Measurements from ENCODE around the gene SPRED1.

DNA sequence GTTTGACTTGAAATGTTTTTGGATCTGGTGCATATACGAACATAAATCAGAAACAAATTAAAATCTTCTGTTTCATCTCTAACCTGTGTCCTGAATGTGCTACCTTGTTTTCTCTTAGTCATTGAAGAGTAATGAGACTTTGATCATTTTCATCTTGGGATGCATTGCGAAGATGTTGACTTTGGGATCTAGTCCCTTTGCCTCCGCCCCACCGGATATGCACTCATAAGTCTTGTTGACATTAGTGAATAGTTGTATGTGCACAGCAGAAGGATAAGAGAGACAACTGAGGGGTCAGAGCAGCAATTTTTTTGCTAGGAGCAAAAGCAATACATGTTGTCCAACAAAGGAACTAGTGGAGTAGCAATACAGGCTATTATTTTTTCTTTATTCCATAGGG, 35.9 kb upstream of the SPRED1 start:
- TF ChIP-seq, protein P1, sequence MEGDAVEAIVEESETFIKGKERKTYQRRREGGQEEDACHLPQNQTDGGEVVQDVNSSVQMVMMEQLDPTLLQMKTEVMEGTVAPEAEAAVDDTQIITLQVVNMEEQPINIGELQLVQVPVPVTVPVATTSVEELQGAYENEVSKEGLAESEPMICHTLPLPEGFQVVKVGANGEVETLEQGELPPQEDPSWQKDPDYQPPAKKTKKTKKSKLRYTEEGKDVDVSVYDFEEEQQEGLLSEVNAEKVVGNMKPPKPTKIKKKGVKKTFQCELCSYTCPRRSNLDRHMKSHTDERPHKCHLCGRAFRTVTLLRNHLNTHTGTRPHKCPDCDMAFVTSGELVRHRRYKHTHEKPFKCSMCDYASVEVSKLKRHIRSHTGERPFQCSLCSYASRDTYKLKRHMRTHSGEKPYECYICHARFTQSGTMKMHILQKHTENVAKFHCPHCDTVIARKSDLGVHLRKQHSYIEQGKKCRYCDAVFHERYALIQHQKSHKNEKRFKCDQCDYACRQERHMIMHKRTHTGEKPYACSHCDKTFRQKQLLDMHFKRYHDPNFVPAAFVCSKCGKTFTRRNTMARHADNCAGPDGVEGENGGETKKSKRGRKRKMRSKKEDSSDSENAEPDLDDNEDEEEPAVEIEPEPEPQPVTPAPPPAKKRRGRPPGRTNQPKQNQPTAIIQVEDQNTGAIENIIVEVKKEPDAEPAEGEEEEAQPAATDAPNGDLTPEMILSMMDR (IDR thresholded peaks at IDR 0.05), result no peak
- no peak for TF ChIP-seq ZFX (IDR thresholded peaks at IDR 0.05; ENCODE audit: borderline replicate concordance)

Measured in 22Rv1 (cell line).